PC-3 (cell line): Measurements from ENCODE around the gene TGM3. TPM values are rescaled to one million over a fixed set of nuclear protein-coding genes. Genes with fewer than 3 reads are reported as not detected.

Experiments
- ATAC-seq: fragments of 200-7000 bp; cut with Tn5 transposase; 2 replicates; pipeline ENCODE4 v1.9.1; 2020; ENCODE audit warnings: mild to moderate bottlenecking, moderate library complexity
- BruUV-seq: library from RNA; stranded (reverse); fragments of 400-500 nt; replicated peaks from 2 replicates; lab custom pipeline; 2021; lab: Mats Ljungman, UMichigan
- CTCF ChIA-PET: fragments of 300-600 bp; sonication (Branson Sonifier 250); formaldehyde crosslinking; loops from one replicate; lab custom pipeline; 2022; ENCODE audit warnings: antibody characterized with exemption; lab: Charles Lee
- POLR2A ChIA-PET: fragments of 300-600 bp; sonication (Branson Sonifier 250); formaldehyde crosslinking; loops from one replicate; lab custom pipeline; 2022; ENCODE audit warnings: antibody characterized with exemption; ENCODE audit not compliant: unreplicated experiment; lab: Charles Lee
- DNase-seq: peaks from one replicate; pipeline ENCODE4 v3.0.0-alpha.2; 2015
- H2AFZ ChIP-seq: fragments of 300-600 bp; sonication (generic); 2 replicates; pipeline ENCODE4 v1.6.0; 2016; ENCODE audit warnings: antibody characterized with exemption, low read length
- H3F3A ChIP-seq: fragments of 300-600 bp; sonication (generic); one replicate; pipeline ENCODE4 v1.6.0; 2017; ENCODE audit warnings: antibody characterized with exemption, low read length, control low read depth, mild to moderate bottlenecking; ENCODE audit not compliant: unreplicated experiment
- H3K27ac ChIP-seq: fragments of 300-600 bp; sonication (generic); 2 replicates; pipeline ENCODE4 v1.5.1; 2016; ENCODE audit warnings: mild to moderate bottlenecking, low read length
- H3K27me3 ChIP-seq: fragments of 300-600 bp; sonication (generic); 2 replicates; pipeline ENCODE4 v1.6.1; 2016; ENCODE audit warnings: low read length, mixed read lengths
- H3K36me3 ChIP-seq: fragments of 300-600 bp; sonication (generic); 2 replicates; pipeline ENCODE4 v1.6.1; 2016; ENCODE audit warnings: low read depth, mixed run types, low read length, mixed read lengths
- H3K4me1 ChIP-seq: fragments of 300-600 bp; sonication (generic); 2 replicates; pipeline ENCODE4 v1.5.1; 2016; ENCODE audit warnings: low read length; ENCODE audit not compliant: insufficient read depth
- H3K4me2 ChIP-seq: fragments of 300-600 bp; sonication (generic); 2 replicates; pipeline ENCODE4 v1.6.0; 2016; ENCODE audit warnings: low read length
- H3K4me3 ChIP-seq: fragments of 300-600 bp; sonication (generic); 2 replicates; pipeline ENCODE4 v1.5.1; 2016; ENCODE audit warnings: mild to moderate bottlenecking, low read length, mixed read lengths
- H3K79me2 ChIP-seq: fragments of 300-600 bp; sonication (generic); 2 replicates; pipeline ENCODE4 v1.6.1; 2017; ENCODE audit warnings: low read length, mixed read lengths
- H3K9ac ChIP-seq: fragments of 300-600 bp; sonication (generic); 2 replicates; pipeline ENCODE4 v1.6.0; 2016; ENCODE audit warnings: mild to moderate bottlenecking, low read length
- H3K9me2 ChIP-seq: fragments of 300-600 bp; sonication (generic); replicated peaks from 2 replicates; pipeline ENCODE4 v1.6.1; 2016; ENCODE audit warnings: mixed run types, low read length, mixed read lengths
- H3K9me3 ChIP-seq: fragments of 300-600 bp; sonication (generic); 2 replicates; pipeline ENCODE4 v1.6.1; 2016; ENCODE audit warnings: low read length, mixed read lengths
- H4K20me1 ChIP-seq: fragments of 300-600 bp; sonication (generic); 2 replicates; pipeline ENCODE4 v1.6.1; 2016; ENCODE audit warnings: low read length, mixed read lengths
- CTCF ChIP-seq: fragments of 300-600 bp; sonication (generic); conservative IDR thresholded peaks from 2 replicates; pipeline ENCODE4 v1.5.1; 2017; ENCODE audit warnings: antibody characterized with exemption, low read depth, mild to moderate bottlenecking, low read length
- EZH2 ChIP-seq: fragments of 300-600 bp; sonication (generic); IDR thresholded peaks from one replicate; pipeline ENCODE4 v1.6.1; 2017; ENCODE audit warnings: antibody characterized with exemption, mild to moderate bottlenecking, low read length; ENCODE audit not compliant: unreplicated experiment
- EZH2phosphoT487 ChIP-seq: fragments of 300-600 bp; sonication (generic); IDR thresholded peaks from 2 replicates; pipeline ENCODE4 v1.6.1; 2018; ENCODE audit warnings: mild to moderate bottlenecking, antibody characterized with exemption, low read length, borderline replicate concordance
- intact Hi-C: fragments of 100-400 bp; cut with micrococcal nuclease; formaldehyde crosslinking; loops from 2 replicates; pipeline ENCODE4 v1.9.0; 2023
- total RNA-seq: library from RNA; depleted of rRNA; stranded (reverse); fragments of >200 nt; gene quantifications from 2 replicates; pipeline ENCODE4 v1.2.3, GENCODE V29; 2014

The TGM3 gene
- total RNA-seq, 1 experiment from 2014 or later, result not detected

GRCh38 chr20:2292416-2293110, 3.2 kb upstream of the TGM3 start:
- Histone ChIP-seq H3K27ac (no peak overlapping the region), H3K4me3 (no peak overlapping the region), H3K4me1 (peaks cover 9% of the 10 kb centered on the region), H3K9me3 (no peaks in the 10 kb centered on the region), H3F3A (no peaks in the 10 kb centered on the region), H3K9me2 (no peaks in the 10 kb centered on the region), H3K9ac (no peak overlapping the region), H3K4me2 (no peak overlapping the region), H3K36me3 (no peaks in the 10 kb centered on the region), H2AFZ (no peak overlapping the region), H3K27me3 (peaks cover 37% of the 10 kb centered on the region), H3K79me2 (no peaks in the 10 kb centered on the region), H4K20me1 (no peaks in the 10 kb centered on the region)
- no TSS peak for BruUV-seq
- TF ChIP-seq EZH2phosphoT487 (no peak), EZH2 (no peak), CTCF (no peak)
- POLR2A ChIA-PET, result no interaction called here
- intact Hi-C loops, result no loop called here
- no peak for DNase-seq
- CTCF ChIA-PET, result no interaction called here
- ATAC-seq, result no peak

- no peak overlapping the region for H2AFZ ChIP-seq
- no peak overlapping the region for H3K4me2 ChIP-seq
- H4K20me1 ChIP-seq, result no peaks in the 10 kb centered on the region
- H3K4me1 ChIP-seq, result peaks cover 9% of the 10 kb centered on the region
- POLR2A ChIA-PET, result no interaction called here
- H3F3A ChIP-seq, result no peaks in the 10 kb centered on the region
- H3K36me3 ChIP-seq, result no peaks in the 10 kb centered on the region
- CTCF ChIA-PET, result no interaction called here
- H3K27me3 ChIP-seq, result peaks cover 46% of the 10 kb centered on the region
- ATAC-seq (no peak), DNase-seq (no peak)
- TF ChIP-seq EZH2, result no peak
- TF ChIP-seq CTCF, result no peak
- no peak for TF ChIP-seq EZH2phosphoT487
- H3K9me2 ChIP-seq, result no peaks in the 10 kb centered on the region
- no peaks in the 10 kb centered on the region for H3K9me3 ChIP-seq
- BruUV-seq, result no TSS peak
- H3K4me3 ChIP-seq, result no peak overlapping the region
- H3K27ac ChIP-seq, result no peak overlapping the region
- no peak overlapping the region for H3K9ac ChIP-seq
- intact Hi-C loops, result no loop called here
- H3K79me2 ChIP-seq, result no peaks in the 10 kb centered on the region
Observed at GRCh38 chr20:2293486-2293885, 2.3 kb upstream of the TGM3 start.

- POLR2A ChIA-PET, result no interaction called here
- Histone ChIP-seq H2AFZ (no peak overlapping the region), H3K27me3 (peaks cover 51% of the 10 kb centered on the region), H3K9me2 (no peaks in the 10 kb centered on the region), H3K79me2 (no peaks in the 10 kb centered on the region), H3K4me2 (no peak overlapping the region), H3K4me1 (peaks cover 4% of the 10 kb centered on the region), H4K20me1 (no peaks in the 10 kb centered on the region), H3K27ac (no peak overlapping the region), H3K9me3 (no peaks in the 10 kb centered on the region), H3K36me3 (no peaks in the 10 kb centered on the region), H3K9ac (no peak overlapping the region), H3F3A (no peaks in the 10 kb centered on the region), H3K4me3 (no peak overlapping the region)
- no peak for DNase-seq
- no peak for ATAC-seq
- TF ChIP-seq EZH2phosphoT487, result no peak
- TF ChIP-seq CTCF, result no peak
- no peak for TF ChIP-seq EZH2
- BruUV-seq, result no TSS peak
- intact Hi-C loops, result no loop called here
- CTCF ChIA-PET, result no interaction called here
Observed at GRCh38 chr20:2293971-2294370, 1.8 kb upstream of the TGM3 start.
